ENCODE measurements around the gene TTC29.

The TTC29 gene

GRCh38 chr4:146945556-146946374 is at the start of gene TTC29:
TSS of gene TTC29 (minus strand) at chr4:146945864. CDS start at chr4:146939895, 5,969 bp downstream.
- no peak for DNase-seq

DNA sequence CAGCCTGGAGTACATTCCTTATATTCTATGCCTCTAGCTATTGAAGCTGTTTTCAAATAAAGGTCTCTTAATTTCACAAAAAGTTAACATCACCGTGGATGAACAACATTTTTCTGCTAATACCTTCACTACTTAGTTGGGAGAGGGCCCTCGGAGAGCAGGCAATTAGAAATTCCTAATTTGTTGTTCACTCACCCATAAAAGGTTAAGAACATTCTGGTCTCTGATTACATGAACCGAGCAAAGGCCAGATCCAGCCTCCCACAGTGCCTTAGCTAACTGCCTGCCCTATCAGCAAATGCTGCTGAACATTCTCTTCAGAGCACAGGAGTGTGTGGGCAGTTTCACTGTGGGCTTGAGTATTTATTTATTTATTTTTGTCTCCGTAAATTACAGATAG is 36.0 kb upstream of the TTC29 start:
- no peak for DNase-seq

DNA sequence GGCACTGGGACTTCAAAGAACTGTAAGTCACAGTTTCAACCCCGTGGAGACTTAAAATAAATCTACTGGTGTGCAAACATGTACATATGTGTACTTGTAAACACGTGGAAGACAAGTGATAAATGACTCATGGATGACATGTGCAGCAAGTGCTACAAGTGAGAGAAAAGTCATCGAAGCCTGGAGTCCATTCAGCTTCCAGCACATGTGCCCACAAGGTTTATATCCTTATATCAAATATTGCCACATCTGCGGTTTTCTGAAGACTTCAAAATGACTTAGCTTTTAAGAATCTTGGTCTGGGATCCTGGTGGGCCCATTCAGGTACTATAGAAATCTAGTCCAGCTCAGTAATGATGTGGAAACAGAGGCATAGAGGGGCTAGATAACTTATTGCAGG is 33.0 kb upstream of the TTC29 start:
- DNase-seq, result no peak

- no peak for DNase-seq
Measured at GRCh38 chr4:146976145-146976544, 30.5 kb upstream of the TTC29 start.

GRCh38 chr4:146975527-146975926 is 29.9 kb upstream of the TTC29 start:
- DNase-seq, result no peak

GRCh38 chr4:146975036-146975435 is 29.4 kb upstream of the TTC29 start:
- no peak for DNase-seq

GRCh38 chr4:146972036-146972435 is 26.4 kb upstream of the TTC29 start:
- DNase-seq, result no peak

DNA sequence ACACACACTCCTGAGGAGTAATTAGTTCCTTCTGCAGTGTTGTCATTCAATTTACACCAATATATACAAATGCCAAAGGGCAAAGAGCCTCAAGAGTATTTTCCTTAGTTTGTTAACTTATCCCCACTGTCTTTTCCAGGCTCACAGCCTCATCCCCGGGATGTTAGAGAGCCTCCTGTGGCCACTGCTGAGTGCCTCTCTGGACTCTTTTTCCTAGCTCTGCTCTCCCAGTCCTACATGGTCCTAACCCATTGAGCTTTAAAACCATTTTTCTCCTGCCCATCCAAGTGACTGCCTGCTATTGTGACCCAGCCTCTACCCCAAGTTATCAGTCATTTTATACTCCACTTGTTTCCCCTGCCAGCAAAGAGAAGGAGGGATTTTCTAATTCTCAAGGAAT is 23.5 kb upstream of the TTC29 start:
- DNase-seq, result no peak

- DNase-seq, result no peak
Measured at GRCh38 chr4:146960634-146961033, 15.0 kb upstream of the TTC29 start.

DNA sequence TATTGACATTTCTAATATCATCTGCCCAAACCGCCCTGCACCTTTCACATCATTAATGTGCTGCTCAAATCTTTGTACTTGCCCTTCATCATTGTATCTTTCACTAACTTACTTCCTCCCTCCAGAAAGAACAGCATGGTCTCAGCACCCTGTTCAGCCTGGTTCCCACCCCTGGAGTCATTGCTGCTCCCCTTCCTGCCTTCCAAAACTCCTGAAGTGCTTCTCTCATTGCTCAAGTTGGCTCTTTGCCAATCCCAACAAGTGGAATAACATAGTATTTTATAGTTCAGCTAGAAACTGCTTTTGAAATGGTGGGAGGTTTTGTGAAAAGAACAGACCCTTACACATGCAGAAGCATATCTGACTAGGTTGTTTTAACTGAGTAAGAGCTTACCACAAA is 14.0 kb upstream of the TTC29 start:
- no peak for DNase-seq

GRCh38 chr4:146957237-146957636 is 11.6 kb upstream of the TTC29 start:
- no peak for DNase-seq

- no peak for DNase-seq
Measured at GRCh38 chr4:146952896-146953295, 7.2 kb upstream of the TTC29 start.

DNA sequence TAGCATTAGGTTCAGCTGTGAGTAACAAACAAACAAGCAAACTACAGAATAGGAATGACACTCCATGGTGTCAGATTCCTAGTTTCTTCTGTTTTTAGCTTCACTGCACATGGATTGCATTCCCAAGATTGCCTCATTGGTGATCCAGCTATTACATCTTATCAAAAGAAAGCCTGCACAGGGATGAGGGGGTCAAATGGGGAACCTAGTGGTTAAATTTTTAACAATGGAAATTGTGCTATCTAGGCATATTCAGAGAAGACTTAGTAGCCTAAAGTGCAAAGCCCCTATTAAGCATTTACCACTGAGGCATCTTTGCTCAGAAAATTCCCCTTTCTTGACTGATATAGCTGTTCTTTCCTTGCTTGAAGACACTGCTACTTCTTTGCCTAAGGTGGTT is 3.9 kb upstream of the TTC29 start:
- DNase-seq, result no peak

DNA sequence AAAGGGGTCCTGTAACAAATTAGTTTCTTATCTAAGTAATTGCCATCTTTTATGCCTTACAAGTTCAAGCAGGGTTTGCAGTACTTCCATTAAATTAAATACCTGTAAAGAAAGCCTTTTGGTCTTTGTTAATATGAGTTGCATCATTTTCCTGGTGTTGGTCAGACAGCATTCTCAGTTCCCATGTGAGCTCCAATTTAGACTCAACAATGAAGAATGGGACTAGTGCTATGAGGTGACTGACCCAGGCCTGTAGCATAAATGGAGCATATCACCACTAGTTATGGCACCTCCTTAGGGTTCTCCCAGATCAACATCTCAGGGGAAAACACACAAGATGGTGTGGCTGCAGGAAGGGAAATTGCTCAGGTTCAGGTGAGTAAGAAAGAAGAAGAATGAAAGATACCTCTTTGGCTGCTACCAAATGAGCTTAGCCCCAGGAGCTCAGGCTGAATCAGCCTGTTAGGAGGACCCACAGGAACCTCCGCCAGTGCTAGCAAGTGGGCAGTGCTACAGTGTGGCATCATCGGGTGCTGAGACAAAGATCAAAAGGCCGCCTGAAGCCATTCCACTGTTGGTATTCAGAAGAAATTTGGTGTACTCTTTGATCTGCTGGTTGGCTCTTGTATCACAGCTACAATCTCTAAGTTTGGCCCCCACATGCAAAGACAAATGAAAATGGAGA is 1.8 kb downstream of the TTC29 start:
- no peak for DNase-seq

DNA sequence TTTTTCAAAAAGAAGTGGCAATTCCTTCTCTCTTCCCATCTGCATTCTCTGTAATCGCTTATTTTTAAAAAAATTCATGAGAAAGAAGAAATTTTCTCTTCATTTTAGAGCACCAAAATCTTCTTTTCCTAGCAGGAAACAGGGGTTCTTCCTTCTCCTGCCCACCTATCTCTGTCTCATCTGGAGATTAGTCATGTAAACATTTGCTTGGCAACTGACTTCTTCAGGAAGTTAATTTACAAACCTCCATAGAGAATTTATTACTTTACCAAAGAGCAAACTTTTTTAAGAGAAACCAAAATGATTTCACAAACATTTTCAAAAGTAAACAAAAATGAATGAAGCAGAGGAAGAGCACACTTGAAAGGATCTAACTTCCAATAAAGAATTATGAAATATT is 13.5 kb downstream of the TTC29 start:
- no peak for DNase-seq

DNA sequence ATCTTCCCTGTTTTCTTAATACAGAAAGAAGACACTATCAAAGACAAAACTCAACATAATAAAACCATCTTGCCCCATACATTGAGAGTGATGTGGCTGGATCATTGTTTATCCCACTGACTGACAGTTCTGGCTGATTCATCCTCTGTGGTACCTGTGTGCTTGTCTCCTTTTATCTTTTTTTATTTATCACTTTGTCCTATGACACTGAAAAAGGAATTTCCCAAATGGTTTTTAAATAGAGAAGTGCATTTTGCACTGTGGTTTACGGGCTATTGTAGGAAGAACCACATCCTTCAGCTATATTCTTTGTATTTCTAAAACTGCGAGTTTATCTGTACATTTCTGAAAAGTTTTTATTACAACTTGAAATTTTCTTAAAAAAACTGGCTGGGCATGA is 15.0 kb downstream of the TTC29 start:
- no peak for DNase-seq

DNA sequence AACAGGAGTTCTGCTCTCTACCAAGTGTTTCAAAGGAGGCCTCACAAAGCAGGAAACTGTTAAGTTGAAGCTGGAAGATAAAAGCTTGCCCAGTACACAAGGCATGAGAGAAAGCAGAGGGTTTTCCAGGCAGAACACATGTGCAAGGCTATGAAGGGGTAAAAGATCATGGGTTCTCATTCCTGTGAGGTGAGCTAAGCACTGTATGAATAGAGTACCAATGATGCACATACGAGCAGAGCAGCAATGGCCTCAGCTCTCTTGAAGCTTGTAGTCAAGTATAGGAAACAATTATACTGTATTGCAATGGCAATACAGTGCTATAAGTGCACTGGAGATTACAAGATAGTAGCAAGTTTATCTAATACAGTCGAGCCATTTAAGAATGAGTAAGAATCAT is 18.0 kb downstream of the TTC29 start:
- no peak for DNase-seq

DNA sequence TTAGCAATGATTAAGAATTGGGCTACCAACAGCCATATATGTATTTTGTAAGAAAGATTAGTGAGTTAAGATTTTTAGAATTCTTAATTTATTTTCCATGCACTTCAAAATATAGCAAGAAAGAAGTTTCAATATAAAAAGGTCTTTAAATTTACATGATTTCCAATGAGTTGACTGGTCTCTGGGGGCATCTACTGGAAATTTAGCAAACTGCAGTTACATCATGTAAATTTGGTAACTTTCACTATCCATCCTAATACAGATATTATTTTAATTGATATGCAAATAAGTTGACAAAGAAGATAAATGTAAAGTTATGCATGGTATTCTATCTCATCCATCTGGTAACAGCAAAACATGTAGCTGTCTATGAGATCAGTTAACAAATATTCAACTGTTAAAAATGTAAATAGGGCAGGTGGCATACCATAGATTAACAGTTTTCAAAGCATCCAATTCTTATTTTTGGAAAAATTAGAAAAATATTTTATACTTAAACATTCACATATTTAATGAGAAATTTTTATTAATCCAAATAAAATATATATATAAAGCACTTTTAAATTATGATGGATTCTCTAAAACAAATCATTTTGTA is 29.1 kb downstream of the TTC29 start:
- no peak for DNase-seq

GRCh38 chr4:146915132-146915531 is 30.5 kb downstream of the TTC29 start:
- no peak for DNase-seq

DNA sequence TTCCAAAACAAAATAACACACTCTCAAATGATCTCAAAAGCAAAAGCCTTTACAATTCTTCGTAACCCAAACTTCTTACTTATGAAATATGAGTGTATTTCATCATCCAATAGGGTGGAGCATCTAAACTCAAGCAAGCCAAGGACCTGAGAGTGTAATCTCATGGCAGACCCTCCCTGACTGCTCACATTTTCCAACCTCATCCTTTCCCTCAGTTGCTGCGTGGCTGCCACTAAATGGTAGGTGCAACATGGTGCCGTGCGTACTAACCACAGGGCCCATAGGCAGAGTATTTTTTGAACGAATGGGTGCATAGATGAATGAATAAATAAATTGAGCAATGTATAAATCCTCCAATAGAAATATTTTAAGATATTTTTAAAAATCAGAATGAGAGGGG is 45.4 kb downstream of the TTC29 start:
- DNase-seq, result no peak

GRCh38 chr4:146890301-146890700 is 55.4 kb downstream of the TTC29 start:
- DNase-seq, result no peak

- DNase-seq, result no peak
Measured at GRCh38 chr4:146883070-146883469, 62.6 kb downstream of the TTC29 start.

- DNase-seq, result no peak
Measured at GRCh38 chr4:146857298-146857697, 88.4 kb downstream of the TTC29 start.

DNA sequence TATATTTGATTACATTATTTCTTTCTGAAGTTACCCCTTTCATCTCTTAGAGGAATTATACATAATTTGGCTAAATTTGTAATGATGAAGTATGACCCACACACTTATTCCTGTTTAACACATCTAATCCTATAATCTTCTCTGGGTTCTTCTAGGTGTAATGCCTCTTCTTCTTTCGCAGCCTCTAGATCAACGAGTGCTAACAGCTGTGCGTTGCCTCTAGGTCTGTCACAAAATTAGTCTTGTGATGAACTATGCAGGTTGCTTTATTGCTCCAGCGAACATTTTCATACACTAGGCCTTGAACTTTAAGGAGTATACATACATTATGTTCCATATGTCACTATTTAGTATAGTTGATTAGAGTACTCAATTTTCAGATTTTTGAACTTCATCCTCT is 89.9 kb downstream of the TTC29 start:
- DNase-seq, result no peak
